OCI-LY7 (cell line): ENCODE measurements around the gene ZNF831. TPM values are rescaled to one million over a fixed set of nuclear protein-coding genes. Genes with fewer than 3 reads are reported as not detected.
A peak's percentile ranks its signal among the peaks of the same experiment; 100 is the strongest.

ENCODE experiments used
- BruUV-seq: library from RNA; stranded (reverse); fragments of 400-500 nt; replicated peaks from 2 replicates; lab custom pipeline; 2021; lab: Mats Ljungman, UMichigan
- CTCF ChIA-PET: fragments of 300-600 bp; sonication (Branson Sonifier 250); formaldehyde crosslinking; loops from one replicate; lab custom pipeline; 2022; ENCODE audit warnings: antibody characterized with exemption; ENCODE audit not compliant: unreplicated experiment; lab: Charles Lee
- POLR2A ChIA-PET: fragments of 300-600 bp; sonication (Branson Sonifier 250); formaldehyde crosslinking; loops from one replicate; lab custom pipeline; 2022; ENCODE audit warnings: antibody characterized with exemption; lab: Charles Lee
- DNase-seq: peaks from one replicate; pipeline ENCODE4 v3.0.0-alpha.2; 2015; ENCODE audit warnings: low spot score
- H2AFZ ChIP-seq: fragments of 200-600 bp; sonication (generic), shearing (Covaris generic); 2 replicates; pipeline ENCODE4 v1.6.1; 2014; ENCODE audit warnings: mild to moderate bottlenecking, antibody characterized with exemption, low read length, moderate library complexity
- H3K27ac ChIP-seq: fragments of 200-600 bp; sonication (generic); 2 replicates; pipeline ENCODE4 v1.5.1; 2014; ENCODE audit warnings: mixed run types, low read depth, mild to moderate bottlenecking, moderate library complexity, low read length, inconsistent platforms; ENCODE audit not compliant: poor library complexity, severe bottlenecking
- H3K36me3 ChIP-seq: fragments of 200-600 bp; sonication (generic); 2 replicates; pipeline ENCODE4 v1.6.1; 2014; ENCODE audit warnings: mild to moderate bottlenecking, antibody characterized with exemption, low read length, moderate library complexity, mixed read lengths; ENCODE audit not compliant: insufficient read depth
- H3K4me1 ChIP-seq: fragments of 200-600 bp; sonication (generic); 2 replicates; pipeline ENCODE4 v1.5.1; 2014; ENCODE audit warnings: mild to moderate bottlenecking, low read length; ENCODE audit not compliant: insufficient read depth, poor library complexity, severe bottlenecking
- H3K4me2 ChIP-seq: fragments of 200-600 bp; sonication (generic); 2 replicates; pipeline ENCODE4 v1.6.1; 2014; ENCODE audit warnings: mild to moderate bottlenecking, low read length
- H3K4me3 ChIP-seq: fragments of 200-600 bp; sonication (generic); 2 replicates; pipeline ENCODE4 v1.5.1; 2014; ENCODE audit warnings: mild to moderate bottlenecking, low read depth, low read length; ENCODE audit not compliant: poor library complexity, severe bottlenecking
- H3K79me2 ChIP-seq: fragments of 200-600 bp; sonication (generic); 2 replicates; pipeline ENCODE4 v1.6.1; 2016; ENCODE audit warnings: low read depth, mild to moderate bottlenecking, low read length, moderate library complexity, mixed read lengths; ENCODE audit not compliant: insufficient read depth
- H3K9me2 ChIP-seq: fragments of 200-600 bp; sonication (generic); 2 replicates; pipeline ENCODE4 v1.6.1; 2016; ENCODE audit warnings: mild to moderate bottlenecking, low read length, mixed read lengths; ENCODE audit not compliant: insufficient read depth
- H3K9me3 ChIP-seq: fragments of 200-600 bp; sonication (generic); 2 replicates; pipeline ENCODE4 v1.6.1; 2014; ENCODE audit warnings: mild to moderate bottlenecking, mixed run types, low read length, mixed read lengths
- H4K20me1 ChIP-seq: fragments of 200-600 bp; sonication (generic); 2 replicates; pipeline ENCODE4 v1.6.1; 2014; ENCODE audit warnings: mild to moderate bottlenecking, antibody characterized with exemption, low read length, moderate library complexity, mixed read lengths; ENCODE audit not compliant: insufficient read depth
- CTCF ChIP-seq: fragments of 200-600 bp; sonication (generic); conservative IDR thresholded peaks from 2 replicates; pipeline ENCODE4 v1.5.1; 2014; ENCODE audit warnings: mild to moderate bottlenecking, antibody characterized with exemption, low read length, moderate library complexity, mixed read lengths
- EZH2phosphoT487 ChIP-seq: fragments of 200-600 bp; sonication (generic); IDR thresholded peaks from 2 replicates; pipeline ENCODE4 v1.6.1; 2018; ENCODE audit warnings: low read depth, borderline replicate concordance, mild to moderate bottlenecking, mixed run types, antibody characterized with exemption, low read length, moderate library complexity, mixed read lengths
- intact Hi-C: fragments of 100-400 bp; cut with micrococcal nuclease; formaldehyde crosslinking; loops from one replicate; pipeline ENCODE4 v1.10.0; 2022; ENCODE audit not compliant: unreplicated experiment
- total RNA-seq, 2 experiments: library from RNA; depleted of rRNA in 1 of 2; stranded (reverse); fragments of >200 nt in 1 of 2; shearing (Covaris generic) in 1 of 2; gene quantifications; 2 replicates each; pipeline ENCODE4 v1.2.3, GENCODE V29; 2014 to 2022

The ZNF831 gene
- total RNA-seq, 2 experiments from 2014 or later = 5.9 to 6.3 TPM

- H3K4me3 ChIP-seq = no peak overlapping the region
- DNase-seq = no peak
- no peaks in the 10 kb centered on the region for H3K9me3 ChIP-seq
- H4K20me1 ChIP-seq = no peaks in the 10 kb centered on the region
- CTCF ChIA-PET = interaction anchor here (1.3 kb wide), 1 partner anchor 133 kb away, joined by 4 read pairs; no protein-coding TSS in a partner anchor
- no peaks in the 10 kb centered on the region for H3K79me2 ChIP-seq
- H2AFZ ChIP-seq = no peak overlapping the region
- POLR2A ChIA-PET = no interaction called here
- intact Hi-C loops = loop anchor here (10.0 kb wide), 1 partner anchor 184 kb away; no protein-coding TSS in a partner anchor
- no TSS peak for BruUV-seq
- TF ChIP-seq EZH2phosphoT487 = no peak
- H3K27ac ChIP-seq = no peak overlapping the region
- peaks cover 3% of the 10 kb centered on the region; the same call in 1 of the 2 replicates for H3K36me3 ChIP-seq
- H3K4me2 ChIP-seq = no peak overlapping the region
- no peaks in the 10 kb centered on the region for H3K9me2 ChIP-seq
- no peaks in the 10 kb centered on the region for H3K4me1 ChIP-seq
Measured at GRCh38 chr20:59221049-59221706, 57.6 kb downstream of the ZNF831 start.

GRCh38 chr20:59221707-59222252 is 58.2 kb downstream of the ZNF831 start:
- no peak overlapping the region for H2AFZ ChIP-seq
- DNase-seq = no peak
- no peaks in the 10 kb centered on the region for H4K20me1 ChIP-seq
- no TSS peak for BruUV-seq
- no peaks in the 10 kb centered on the region for H3K4me1 ChIP-seq
- no peaks in the 10 kb centered on the region for H3K79me2 ChIP-seq
- H3K9me3 ChIP-seq = no peaks in the 10 kb centered on the region
- intact Hi-C loops = loop anchor here (1.0 to 10.0 kb wide), 3 partner anchors 133 to 351 kb away; no protein-coding TSS in a partner anchor
- no peak overlapping the region for H3K4me3 ChIP-seq
- ChIA-PET POLR2A (no interaction called here), CTCF (interaction anchor here (0.6 to 1.3 kb wide), 2 partner anchors 80 to 134 kb away, joined by 3 to 4 read pairs; no protein-coding TSS in a partner anchor)
- no peak overlapping the region for H3K4me2 ChIP-seq
- TF ChIP-seq EZH2phosphoT487 (no peak), CTCF (no peak)
- no peaks in the 10 kb centered on the region for H3K9me2 ChIP-seq
- H3K36me3 ChIP-seq = no peaks in the 10 kb centered on the region
- no peak overlapping the region for H3K27ac ChIP-seq

- CTCF ChIA-PET = interaction anchor here (0.6 kb wide), 1 partner anchor 80 kb away, joined by 3 read pairs; no protein-coding TSS in a partner anchor
- no peak overlapping the region for H3K4me3 ChIP-seq
- no peak for TF ChIP-seq EZH2phosphoT487
- TF ChIP-seq CTCF = peak; percentile 98
- H3K27ac ChIP-seq = no peak overlapping the region
- H4K20me1 ChIP-seq = no peaks in the 10 kb centered on the region
- POLR2A ChIA-PET = no interaction called here
- intact Hi-C loops = loop anchor here (1.0 to 10.0 kb wide), 3 partner anchors 134 to 352 kb away; no protein-coding TSS in a partner anchor
- no peaks in the 10 kb centered on the region for H3K9me3 ChIP-seq
- H3K79me2 ChIP-seq = no peaks in the 10 kb centered on the region
- H2AFZ ChIP-seq = 0 out of 2 replicates have a peak overlapping the region, but pooled peaks have one; percentile 18
- BruUV-seq = no TSS peak
- no peaks in the 10 kb centered on the region for H3K9me2 ChIP-seq
- no peaks in the 10 kb centered on the region for H3K4me1 ChIP-seq
- 0 out of 2 replicates have a peak, but pooled peaks cover 3% of the 10 kb centered on the region for H3K36me3 ChIP-seq
- H3K4me2 ChIP-seq = peak overlapping the region; percentile 21; the same call in 1 of the 2 replicates
- DNase-seq = peak; percentile 63
Measured at GRCh38 chr20:59222253-59223181, 58.9 kb downstream of the ZNF831 start.
